ENCODE results near the gene EFNA2.
"Not testable (repeated sequence)": the region's sequence is repeated elsewhere in the genome, so short reads cannot be mapped to it uniquely, and the experiment has no call there.

Gene EFNA2

GRCh38 chr19:1318678-1319471 is 33.2 kb downstream of the EFNA2 start:
- DNase-seq (ENCODE audit: low read depth in 2 of 2): no peak

GRCh38 chr19:1320282-1320650 is 34.6 kb downstream of the EFNA2 start:
- not testable (repeated sequence) for DNase-seq (ENCODE audit: low read depth in 2 of 2)

- no peak for DNase-seq (ENCODE audit: low read depth in 2 of 2)
Measured at GRCh38 chr19:1321539-1321938, 35.9 kb downstream of the EFNA2 start.

- DNase-seq (ENCODE audit: low read depth in 2 of 2): no peak
Measured at GRCh38 chr19:1322198-1322981, 36.7 kb downstream of the EFNA2 start.

GRCh38 chr19:1324249-1324805 is 38.7 kb downstream of the EFNA2 start:
- DNase-seq (ENCODE audit: low read depth in 2 of 2): no peak

- no peak for DNase-seq (ENCODE audit: low read depth in 2 of 2)
Measured at GRCh38 chr19:1324806-1325567, 39.3 kb downstream of the EFNA2 start.

- no peak for DNase-seq (ENCODE audit: low read depth in 2 of 2)
Measured at GRCh38 chr19:1325568-1326294, 40.1 kb downstream of the EFNA2 start.

GRCh38 chr19:1327125-1327524 is 41.5 kb downstream of the EFNA2 start:
- DNase-seq (ENCODE audit: low read depth in 2 of 2): no peak

GRCh38 chr19:1332208-1332607 is 46.5 kb downstream of the EFNA2 start:
- DNase-seq (ENCODE audit: low read depth in 2 of 2): not testable (repeated sequence)

GRCh38 chr19:1336079-1336684 is 50.5 kb downstream of the EFNA2 start:
- no peak for DNase-seq (ENCODE audit: low read depth in 2 of 2)

GRCh38 chr19:1340681-1341469 is 55.2 kb downstream of the EFNA2 start:
- DNase-seq (ENCODE audit: low read depth in 2 of 2): no peak

- no peak for DNase-seq (ENCODE audit: low read depth in 2 of 2)
Measured at GRCh38 chr19:1343041-1343440, 57.4 kb downstream of the EFNA2 start.

GRCh38 chr19:1349211-1349610 is 63.5 kb downstream of the EFNA2 start:
- no peak for DNase-seq (ENCODE audit: low read depth in 2 of 2)

GRCh38 chr19:1350867-1351266 is 65.2 kb downstream of the EFNA2 start:
- DNase-seq (ENCODE audit: low read depth in 2 of 2): no peak

Measured in stimulated activated CD4-positive, alpha-beta T cell treated with anti-CD3 and anti-CD28 coated beads, Interleukin-1b, Interleukin-23, amount 100 ng/mL, for 1 hour (primary cell).